SH-SY5Y (cell line): Measurements from ENCODE around the gene COPS7A.

Experiments
- GATA2 ChIP-seq: IDR thresholded peaks from 2 replicates; pipeline ENCODE4 v1.6.1; 2011; ENCODE audit warnings: mild to moderate bottlenecking, low read depth, low read length
- GATA3 ChIP-seq: IDR thresholded peaks from 2 replicates; pipeline ENCODE4 v1.6.1; 2011; ENCODE audit warnings: low read depth, mild to moderate bottlenecking, low read length, moderate library complexity

DNA sequence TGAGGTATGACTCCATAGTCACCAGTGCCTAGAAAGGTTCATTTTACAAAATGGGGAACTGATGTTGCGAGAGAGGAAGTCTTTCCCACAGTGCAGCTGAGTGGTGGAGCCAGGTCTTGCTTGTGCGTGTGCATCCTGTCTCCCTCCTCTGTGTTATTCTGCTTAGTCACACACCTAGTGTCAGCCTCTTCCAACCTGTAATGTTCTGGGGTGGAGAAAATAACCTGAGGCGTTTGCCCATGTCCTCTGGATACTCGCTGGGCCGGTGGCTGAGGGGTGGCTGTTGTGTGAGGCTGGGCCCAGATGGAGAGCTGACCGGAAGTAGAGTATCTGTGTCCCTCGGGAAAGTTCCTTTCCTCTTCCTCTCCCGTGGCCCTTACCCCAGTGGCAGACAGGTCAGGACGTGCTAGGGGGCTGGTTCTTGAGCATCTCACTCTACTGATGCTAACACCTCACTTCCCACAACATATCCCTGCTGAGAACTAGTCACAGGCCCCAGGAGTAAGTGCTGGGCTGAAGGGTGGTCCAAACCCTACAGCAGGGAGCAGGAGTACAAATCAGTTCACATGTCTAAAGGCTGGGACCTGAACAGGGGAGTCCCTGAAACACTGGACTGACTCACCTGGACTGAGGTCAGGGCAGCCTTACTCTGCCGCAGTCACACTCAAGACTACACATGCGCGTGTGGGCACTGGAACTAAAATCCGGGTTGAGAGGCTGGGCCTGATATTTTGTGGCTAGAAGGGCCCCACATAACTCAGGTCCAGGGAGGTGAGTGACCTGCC lies 22.1 kb downstream of the COPS7A start:
- no peak for TF ChIP-seq GATA3
- TF ChIP-seq GATA2 = no peak
